NCI-H2227 treated with DMSO at 0.1 percent for 48 hours (cell line): ENCODE measurements around the gene ADCY7.
"Not testable (repeated sequence)": the region's sequence is repeated elsewhere in the genome, so short reads cannot be mapped to it uniquely, and the experiment has no call there.

ENCODE experiments used
- DNase-seq: peaks from one replicate; lab custom pipeline; 2025; lab: John Stamatoyannopoulos, UW

Gene ADCY7

GRCh38 chr16:50338371-50339231 is 72.2 kb downstream of the ADCY7 start:
- DNase-seq = no peak

DNA sequence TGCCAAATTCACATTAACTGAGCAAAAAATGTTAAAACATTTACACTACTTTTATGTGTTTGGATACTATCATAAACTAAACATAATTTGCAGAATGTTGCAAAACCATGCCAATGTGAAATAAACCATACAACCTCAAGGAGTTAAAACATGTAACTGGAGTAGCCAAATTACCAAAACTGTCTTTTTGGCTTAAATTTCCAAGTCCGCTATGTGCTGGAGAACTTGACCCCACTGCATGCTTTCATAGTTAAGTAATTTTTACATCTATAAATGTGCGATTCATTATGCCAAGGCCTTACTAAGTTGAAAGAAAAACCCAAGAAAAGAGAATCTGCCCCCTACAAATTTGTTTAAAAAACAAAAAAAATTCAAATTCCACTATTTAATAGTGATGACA is 74.2 kb downstream of the ADCY7 start:
- no peak for DNase-seq

- DNase-seq = not testable (repeated sequence)
Observed at GRCh38 chr16:50343566-50343965, 77.2 kb downstream of the ADCY7 start.

- DNase-seq = not testable (repeated sequence)
Observed at GRCh38 chr16:50345210-50345609, 78.9 kb downstream of the ADCY7 start.

DNA sequence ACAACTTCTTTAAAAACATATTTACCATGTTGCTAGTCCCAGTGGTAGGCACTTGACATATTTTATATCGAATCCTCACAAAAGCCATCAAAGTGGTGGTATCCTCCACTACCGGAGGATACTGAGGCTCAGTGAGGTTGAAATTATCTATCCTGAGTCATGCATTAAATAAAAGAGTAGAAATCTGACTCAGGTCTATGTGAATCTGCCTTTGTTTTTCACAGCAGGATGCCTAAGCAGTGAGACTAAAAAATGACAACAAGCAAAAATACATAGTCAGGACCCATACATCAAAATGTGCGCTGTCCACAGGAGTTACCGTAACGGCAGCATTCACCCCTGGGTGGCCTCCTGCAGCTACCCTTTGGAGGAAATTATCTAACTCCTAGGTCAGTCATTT is 84.8 kb downstream of the ADCY7 start:
- DNase-seq = no peak

DNA sequence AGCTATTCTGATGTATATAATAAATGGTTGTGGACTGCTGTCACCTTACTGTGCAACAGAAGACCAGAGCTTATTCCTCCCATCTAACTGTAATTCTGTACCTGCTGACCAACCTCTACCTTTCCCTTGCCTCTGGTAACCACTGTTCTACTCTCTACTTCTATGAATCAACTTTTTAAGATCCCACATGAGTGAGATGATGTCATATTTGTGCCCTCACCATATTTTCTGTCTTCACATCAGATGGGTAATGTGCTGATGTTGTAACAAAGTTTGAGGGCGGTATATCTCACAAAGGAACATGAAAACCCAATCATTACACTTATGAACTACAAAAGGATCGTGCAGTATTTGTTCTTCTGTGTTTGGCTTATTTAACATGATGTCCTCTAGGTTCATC is 85.6 kb downstream of the ADCY7 start:
- no peak for DNase-seq

DNA sequence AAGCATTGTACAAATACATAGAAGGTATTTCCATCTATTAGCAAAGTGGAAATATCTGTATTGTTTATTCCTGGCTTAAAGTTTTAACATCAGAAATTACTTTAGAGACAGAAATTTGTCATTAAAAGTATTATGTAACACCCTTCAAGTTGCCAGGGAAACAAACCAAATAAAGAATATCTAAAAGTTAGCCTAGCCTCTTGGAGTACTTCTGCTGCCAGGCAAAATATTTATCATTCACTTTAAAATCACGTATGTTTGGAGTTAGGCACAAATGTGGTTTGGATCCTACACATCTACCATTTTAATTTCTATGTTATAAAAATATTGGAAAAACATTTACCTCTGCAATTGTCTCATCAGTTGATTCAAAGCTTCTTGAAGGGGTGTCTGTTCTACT is 87.7 kb downstream of the ADCY7 start:
- no peak for DNase-seq

- peak; percentile 18 for DNase-seq
Observed at GRCh38 chr16:50354629-50355456, 88.5 kb downstream of the ADCY7 start.

DNA sequence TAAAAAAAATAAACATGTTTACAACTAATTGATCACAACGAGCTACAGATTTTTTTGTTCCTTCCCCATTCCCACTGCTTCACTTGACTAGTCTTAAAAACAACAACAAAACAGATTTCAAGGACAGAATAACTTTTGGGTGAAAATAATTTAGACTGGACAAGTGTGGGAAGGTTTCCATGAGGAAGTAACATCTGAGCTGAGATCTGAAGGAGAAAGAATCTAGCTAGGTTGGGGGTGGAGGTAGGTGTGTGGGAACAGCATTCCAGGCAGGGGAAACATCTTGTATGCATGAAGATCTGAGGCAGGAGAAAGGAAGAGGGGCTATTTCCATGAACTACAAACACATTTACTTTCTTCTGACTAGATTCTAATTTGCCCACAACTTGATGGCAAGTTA is 93.3 kb downstream of the ADCY7 start:
- DNase-seq = no peak

GRCh38 chr16:50360033-50360778 is 93.9 kb downstream of the ADCY7 start:
- no peak for DNase-seq

- no peak for DNase-seq
Observed at GRCh38 chr16:50360779-50361178, 94.4 kb downstream of the ADCY7 start.

DNA sequence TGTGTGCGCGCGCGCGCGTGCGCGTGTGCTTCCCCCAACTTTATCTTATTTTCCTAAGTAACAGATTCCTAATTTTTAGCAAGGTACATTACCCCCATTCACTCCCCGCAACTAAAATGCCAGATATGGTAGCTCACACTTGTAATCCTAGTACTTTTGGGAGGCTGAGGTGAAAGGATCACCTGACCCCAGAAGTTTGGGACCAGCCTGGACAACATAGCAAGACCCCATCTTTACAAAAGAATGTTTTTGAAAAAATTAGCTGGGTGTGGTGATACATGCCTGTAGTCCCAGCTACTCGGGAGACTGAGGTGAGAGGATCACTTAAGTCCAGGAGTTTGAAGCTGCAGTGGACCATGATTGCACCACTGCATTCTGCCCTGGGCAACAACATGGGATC is 97.3 kb downstream of the ADCY7 start:
- DNase-seq = no peak

DNA sequence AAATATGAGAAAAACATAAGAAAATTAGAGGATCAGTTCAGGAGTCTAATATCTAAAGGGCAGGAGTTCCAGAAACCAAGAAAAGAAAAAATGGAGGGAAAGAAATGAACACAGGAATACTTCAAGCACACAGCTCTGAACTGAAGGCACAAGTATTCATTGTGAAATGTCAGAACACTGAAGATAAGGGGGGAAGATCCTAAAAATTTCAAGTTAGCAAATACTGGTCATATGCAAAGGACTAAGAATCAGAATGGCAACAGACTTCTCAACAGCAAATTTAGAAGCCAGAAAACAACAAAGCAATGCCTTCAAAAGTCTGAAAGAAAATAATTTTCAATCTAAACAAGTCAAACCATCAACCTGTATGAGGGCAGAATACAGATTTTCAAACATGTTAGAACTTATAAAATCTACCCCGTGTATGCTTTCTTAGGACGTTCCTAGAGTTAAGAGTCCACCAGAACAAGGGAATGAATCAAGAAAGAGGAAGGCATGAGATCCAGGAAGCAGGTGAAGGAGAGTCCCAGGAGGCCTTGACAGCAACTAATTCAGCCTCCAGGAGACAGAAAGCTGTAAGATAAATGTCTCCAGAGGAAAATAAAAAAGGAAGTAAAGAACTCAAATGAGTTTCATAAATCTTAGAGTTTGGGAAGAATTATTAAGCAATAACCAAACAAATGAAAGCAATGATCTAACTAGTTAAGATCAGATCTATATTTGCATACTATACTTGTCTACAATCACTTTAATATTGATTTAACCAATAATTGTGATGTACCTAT is 99.6 kb downstream of the ADCY7 start:
- DNase-seq = no peak
